Sciatic nerve (tissue), 2 donors: ENCODE results near the gene SPDYE16. TPM values are rescaled to one million over a fixed set of nuclear protein-coding genes. Genes with fewer than 3 reads are reported as not detected.
A peak's percentile ranks its signal among the peaks of the same experiment; 100 is the strongest.
"Not testable (repeated sequence)": the region's sequence is repeated elsewhere in the genome, so short reads cannot be mapped to it uniquely, and the experiment has no call there.

Source experiments
- ATAC-seq: fragments of 200-7000 bp; cut with Tn5 transposase; one replicate; pipeline ENCODE4 v1.9.1; 2020; ENCODE audit warnings: mild to moderate bottlenecking, moderate library complexity
- DNase-seq: peaks from one replicate; pipeline ENCODE4 v3.0.0-alpha.2; 2020; ENCODE audit warnings: low spot score
- intact Hi-C: fragments of 100-400 bp; cut with DNase I; formaldehyde crosslinking; loops from one replicate; pipeline ENCODE4 v1.14.2; 2022
- total RNA-seq: library from RNA; stranded (reverse); fragmentation: NEBNext Ultra II Directional; extraction: Animal tissue kit (Norgen Biotek cat#: 25700); gene quantifications from one replicate; pipeline ENCODE4 v1.2.1, GENCODE V29; 2021
- donor health status: DM: no; HTN: no; CAD: no.
- donor health status: DM: no; HTN: no; CAD: no.

The SPDYE16 gene
- total RNA-seq, 1 donor from 2014 or later, result 1.9 TPM

- intact Hi-C loops, result not testable (repeated sequence)
- peak; percentile 58 for ATAC-seq
Observed at GRCh38 chr7:76486618-76487017, 56.5 kb downstream of the SPDYE16 start.

GRCh38 chr7:76485822-76486610 lies 57.1 kb downstream of the SPDYE16 start:
- intact Hi-C loops, DNase-seq: not testable (repeated sequence)
- peak; percentile 55 for ATAC-seq

More at GRCh38 chr7:76486618-76487017, 56.5 kb downstream of the SPDYE16 start:
- DNase-seq, result not testable (repeated sequence)

GRCh38 chr7:76484456-76484855 lies 58.6 kb downstream of the SPDYE16 start:
- ATAC-seq, intact Hi-C loops: not testable (repeated sequence)

GRCh38 chr7:76483081-76483480 lies 60.0 kb downstream of the SPDYE16 start:
- intact Hi-C loops, DNase-seq, ATAC-seq: not testable (repeated sequence)

More at GRCh38 chr7:76484456-76484855, 58.6 kb downstream of the SPDYE16 start:
- not testable (repeated sequence) for DNase-seq

GRCh38 chr7:76482660-76483059 lies 60.4 kb downstream of the SPDYE16 start:
- intact Hi-C loops, DNase-seq: not testable (repeated sequence)
- peak; percentile 7 for ATAC-seq

Other genes with a start within 250 kb of the SPDYE16 start
- gene HSPB1, start 240.6 kb downstream of the SPDYE16 start, total RNA-seq, result 415 TPM
- 94.7 TPM for gene YWHAG, start 184.3 kb downstream of the SPDYE16 start, total RNA-seq
- 0.58 TPM for gene SSC4D, start 133.6 kb downstream of the SPDYE16 start, total RNA-seq
- gene ZP3, start 118.3 kb downstream of the SPDYE16 start, total RNA-seq, result 1.7 TPM
- gene DTX2, start 81.6 kb downstream of the SPDYE16 start, total RNA-seq, result 41.2 TPM
- gene UPK3B, start 32.7 kb downstream of the SPDYE16 start, total RNA-seq, result 3.7 TPM
- 15.8 TPM for gene POMZP3, start 84.0 kb upstream of the SPDYE16 start, total RNA-seq